T-helper 1 cell treated with Interleukin-12 subunit alpha and Interleukin-12 subunit beta and Interleukin-4 antibody, amounts not matched to agents 30 μg/mL and 1 μg/mL, for 36 hours (primary cell): ENCODE results near the gene CNP.
A peak's percentile ranks its signal among the peaks of the same experiment; 100 is the strongest.

Experiments used
- H3K27ac Mint-ChIP-seq: one replicate; pipeline ENCODE4 v1.8.0; 2021; ENCODE audit warnings: mild to moderate bottlenecking, mixed read lengths
- H3K27me3 Mint-ChIP-seq: one replicate; pipeline ENCODE4 v1.8.0; 2021; ENCODE audit warnings: low read depth, mixed read lengths
- H3K36me3 Mint-ChIP-seq: one replicate; pipeline ENCODE4 v1.8.0; 2021; ENCODE audit warnings: low read depth, mixed read lengths
- H3K4me1 Mint-ChIP-seq: one replicate; pipeline ENCODE4 v1.8.0; 2021; ENCODE audit warnings: low read depth, mixed read lengths
- H3K4me3 Mint-ChIP-seq: one replicate; pipeline ENCODE4 v1.8.0; 2021; ENCODE audit warnings: mild to moderate bottlenecking, moderate library complexity, mixed read lengths
- H3K9me3 Mint-ChIP-seq: one replicate; pipeline ENCODE4 v1.8.0; 2021; ENCODE audit warnings: mixed read lengths

The CNP gene

DNA sequence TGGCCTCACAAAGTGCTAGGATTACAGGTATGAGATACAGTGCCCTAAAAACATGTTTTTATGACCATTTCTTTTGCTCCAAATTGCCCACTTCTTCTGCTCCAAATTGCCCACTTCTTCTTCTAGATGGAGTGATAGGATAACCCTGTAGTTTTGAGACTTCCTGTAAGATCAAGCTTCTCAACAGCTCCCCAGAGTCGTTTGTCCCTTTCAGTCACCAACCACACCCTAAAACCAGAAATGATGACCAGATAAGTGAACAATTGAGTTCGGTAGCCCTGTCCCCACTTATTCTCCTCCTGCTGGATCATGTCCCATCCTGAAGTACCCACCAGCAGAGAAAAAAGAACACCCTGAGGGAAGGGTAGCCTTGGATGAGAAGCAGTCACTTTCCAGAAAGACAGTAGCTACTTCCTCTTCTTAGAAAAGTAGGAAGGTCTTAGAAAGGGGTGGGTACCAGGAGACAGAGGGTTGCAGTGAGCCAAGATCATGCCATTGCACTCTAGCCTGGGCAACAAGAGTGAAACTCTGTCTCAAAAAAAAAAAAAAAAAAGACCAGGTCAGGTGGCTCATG, 33.7 kb upstream of the CNP start:
- peaks cover 33% of the 10 kb centered on the region for H3K4me1 Mint-ChIP-seq
- no peaks in the 10 kb centered on the region for H3K9me3 Mint-ChIP-seq
- H3K36me3 Mint-ChIP-seq: peaks cover 3% of the 10 kb centered on the region
- H3K27me3 Mint-ChIP-seq: no peaks in the 10 kb centered on the region
- peak overlapping the region; percentile 83 for H3K27ac Mint-ChIP-seq
- H3K4me3 Mint-ChIP-seq: peak overlapping the region; percentile 62

DNA sequence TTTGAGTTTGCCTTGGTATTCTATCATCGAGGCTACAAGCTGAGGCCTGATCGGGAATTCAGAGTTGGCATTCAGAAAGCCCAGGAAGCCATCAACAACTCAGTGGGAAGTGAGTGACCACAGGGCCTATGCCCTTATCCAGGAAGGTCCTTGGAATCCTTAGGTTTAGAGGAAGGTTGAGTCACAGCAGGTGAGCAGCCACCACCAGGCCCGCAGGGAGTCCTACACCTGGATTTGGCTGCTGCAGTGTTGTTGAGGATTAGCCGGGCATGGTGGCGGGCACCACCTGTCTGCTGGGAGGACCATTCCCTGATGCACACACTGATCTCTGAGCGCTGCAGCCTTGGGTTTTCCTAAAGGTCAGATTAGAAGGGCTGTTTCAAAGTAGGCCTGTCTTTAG, 31.0 kb upstream of the CNP start:
- H3K9me3 Mint-ChIP-seq: no peaks in the 10 kb centered on the region
- H3K36me3 Mint-ChIP-seq: no peaks in the 10 kb centered on the region
- H3K4me1 Mint-ChIP-seq: peaks cover 18% of the 10 kb centered on the region
- H3K27ac Mint-ChIP-seq: no peak overlapping the region
- no peaks in the 10 kb centered on the region for H3K27me3 Mint-ChIP-seq
- no peak overlapping the region for H3K4me3 Mint-ChIP-seq

DNA sequence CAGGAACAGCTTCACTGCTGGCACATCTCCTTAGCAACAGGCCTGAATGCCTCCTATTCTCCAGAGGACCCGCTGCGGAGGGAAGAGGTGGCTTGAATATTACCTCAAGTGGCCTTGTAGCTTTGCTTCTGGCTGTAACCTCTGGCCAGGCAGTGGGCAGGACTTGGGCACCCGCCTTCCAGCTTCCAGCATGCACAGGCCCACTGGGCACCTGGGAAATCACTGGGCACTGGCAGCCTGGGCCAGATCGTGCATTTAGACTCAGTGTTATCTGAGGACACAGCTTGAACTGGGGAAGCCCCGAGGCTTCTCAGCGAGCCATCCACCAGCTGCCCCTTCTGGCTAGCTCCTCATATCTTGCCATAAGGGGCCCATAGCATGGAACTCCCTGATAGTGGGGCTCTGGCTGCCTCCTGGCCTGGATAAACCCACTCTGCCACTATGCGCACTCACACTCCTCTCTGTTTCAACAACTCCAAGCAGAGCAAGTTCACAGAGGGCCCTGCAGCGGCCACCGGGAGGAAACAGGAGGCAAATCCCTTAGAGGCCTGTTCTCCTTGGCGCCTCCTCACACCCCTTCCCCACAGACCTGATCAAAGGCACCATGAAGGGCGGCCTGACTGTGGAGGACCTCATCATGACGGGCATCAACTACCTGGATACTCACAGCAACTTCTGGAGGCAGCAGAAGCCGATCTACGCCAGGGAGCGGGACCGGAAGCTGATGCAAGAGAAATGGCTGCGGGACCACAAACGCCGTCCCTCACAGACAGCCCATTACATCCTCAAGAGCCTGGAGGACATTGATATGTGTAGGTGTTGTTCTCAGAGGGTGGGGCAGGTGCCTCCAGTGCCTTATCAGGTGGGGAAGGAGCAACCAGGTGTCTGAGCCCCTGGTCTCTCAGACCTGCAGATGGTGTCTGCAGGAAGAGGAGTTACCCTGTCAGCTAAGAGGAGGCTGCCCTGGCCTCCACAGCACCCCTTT, 28.3 kb upstream of the CNP start:
- no peaks in the 10 kb centered on the region for H3K36me3 Mint-ChIP-seq
- no peak overlapping the region for H3K27ac Mint-ChIP-seq
- H3K27me3 Mint-ChIP-seq: no peaks in the 10 kb centered on the region
- H3K4me1 Mint-ChIP-seq: no peaks in the 10 kb centered on the region
- no peaks in the 10 kb centered on the region for H3K9me3 Mint-ChIP-seq
- no peak overlapping the region for H3K4me3 Mint-ChIP-seq

DNA sequence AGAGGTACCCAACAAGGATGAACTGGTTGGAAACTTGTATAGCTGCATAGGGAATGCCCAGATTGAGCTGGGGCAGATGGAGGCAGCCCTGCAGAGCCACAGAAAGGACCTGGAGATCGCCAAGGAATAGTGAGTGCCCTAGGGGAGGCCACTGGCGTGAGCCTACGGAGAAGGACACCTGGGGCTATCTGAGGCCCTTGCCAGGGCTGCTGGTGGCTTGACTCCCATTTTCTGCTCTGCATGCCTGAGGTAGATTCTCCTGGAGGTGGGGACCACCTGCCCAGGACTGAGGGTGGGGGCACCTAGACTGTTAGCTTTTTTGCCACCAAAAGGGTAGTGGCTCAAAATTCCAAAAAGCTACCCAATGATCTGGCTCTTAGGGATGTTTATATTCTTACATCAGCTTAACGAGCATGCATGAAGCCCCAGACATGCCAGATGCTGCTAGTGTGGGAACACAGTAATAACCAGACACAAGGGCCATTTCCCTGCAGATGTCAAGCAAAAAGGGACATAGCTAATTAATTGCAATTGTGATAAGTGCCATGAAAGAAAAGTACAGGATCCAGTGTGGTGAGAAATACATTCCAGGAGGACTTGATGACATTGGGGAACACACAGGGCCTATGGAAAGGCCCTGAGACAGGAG, 27.4 kb upstream of the CNP start:
- Mint-ChIP-seq H3K36me3 (no peaks in the 10 kb centered on the region), H3K27me3 (no peaks in the 10 kb centered on the region), H3K9me3 (no peaks in the 10 kb centered on the region), H3K4me1 (no peaks in the 10 kb centered on the region), H3K27ac (no peak overlapping the region), H3K4me3 (no peak overlapping the region)

DNA sequence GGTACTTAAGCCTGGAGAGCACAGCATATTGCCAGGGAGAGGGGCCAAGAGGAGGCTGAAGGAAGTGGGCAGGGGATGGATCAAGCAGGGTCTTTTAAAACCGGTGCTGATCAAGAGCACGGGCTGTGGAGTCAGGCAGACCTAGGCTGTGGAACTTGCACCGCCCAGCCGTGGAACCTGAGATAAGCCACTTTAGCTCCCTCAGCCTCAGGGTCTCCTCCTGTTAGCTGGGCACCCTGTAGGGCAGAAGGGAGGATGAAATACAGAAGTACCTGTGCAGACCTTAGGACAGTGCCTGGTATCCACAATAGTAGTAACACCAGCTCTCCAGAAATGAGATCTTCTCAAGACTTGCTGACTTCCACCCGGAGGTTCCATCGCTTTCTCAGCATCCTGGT, 26.9 kb upstream of the CNP start:
- Mint-ChIP-seq H3K36me3 (no peaks in the 10 kb centered on the region), H3K27me3 (no peaks in the 10 kb centered on the region), H3K4me3 (no peak overlapping the region), H3K4me1 (no peaks in the 10 kb centered on the region), H3K27ac (no peak overlapping the region), H3K9me3 (no peaks in the 10 kb centered on the region)

DNA sequence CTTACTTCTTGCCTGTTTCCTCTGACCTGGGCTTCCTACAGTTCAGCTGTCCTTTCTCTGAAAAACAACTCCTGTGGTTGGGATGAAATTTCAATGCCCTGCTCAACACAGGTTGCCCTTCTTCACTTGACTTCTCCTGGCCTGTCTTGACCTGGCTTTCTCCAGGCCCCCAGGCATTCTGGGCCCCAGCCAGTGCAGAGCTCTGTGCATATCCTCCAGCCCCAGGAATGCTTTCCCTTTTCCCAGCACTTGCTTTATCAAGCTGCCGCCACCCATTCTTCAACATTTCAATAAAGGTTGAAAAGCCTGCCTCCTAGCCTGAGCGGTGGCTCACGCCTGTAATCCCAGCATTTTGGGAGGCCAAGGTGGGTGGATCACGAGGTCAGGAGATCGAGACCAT, 25.4 kb upstream of the CNP start:
- Mint-ChIP-seq H3K4me3 (no peak overlapping the region), H3K36me3 (no peaks in the 10 kb centered on the region), H3K4me1 (no peaks in the 10 kb centered on the region), H3K27ac (no peak overlapping the region), H3K9me3 (no peaks in the 10 kb centered on the region), H3K27me3 (no peaks in the 10 kb centered on the region)

DNA sequence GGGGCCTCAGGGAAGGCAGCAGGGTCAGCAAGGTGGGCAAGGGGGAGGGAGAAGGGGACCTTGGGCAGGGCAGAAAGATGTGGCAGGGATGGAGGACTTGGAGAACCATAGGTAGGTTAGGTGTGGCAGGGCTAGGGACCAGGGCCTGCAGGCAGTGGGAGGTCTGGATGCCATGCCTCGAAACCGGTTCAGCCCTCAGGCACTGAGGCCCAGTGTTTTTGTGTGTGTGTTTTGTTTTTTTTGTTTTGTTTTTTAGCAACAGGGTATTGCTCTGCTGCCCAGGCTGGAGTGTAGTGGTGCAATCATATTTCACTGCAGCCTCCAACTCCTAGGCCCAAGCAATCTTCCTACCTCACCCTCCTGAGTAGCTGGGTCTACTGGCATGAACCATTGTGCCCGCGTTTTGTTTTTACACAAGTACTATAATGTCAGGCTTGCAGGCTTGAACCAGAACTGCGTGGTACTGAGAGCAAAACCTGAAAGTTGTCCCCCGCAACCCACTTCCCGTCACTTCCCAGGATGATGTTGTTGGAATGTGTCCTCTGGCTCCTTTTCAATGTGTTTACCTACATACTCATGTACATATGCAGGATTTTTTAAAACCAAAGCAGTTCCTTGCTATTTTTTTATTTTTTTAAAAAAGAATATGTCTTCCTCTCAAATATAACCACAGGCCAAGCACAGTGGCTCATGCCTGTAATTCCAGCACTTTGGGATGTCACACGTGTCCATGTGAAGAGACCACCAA, 23.8 kb upstream of the CNP start:
- Mint-ChIP-seq H3K27me3 (no peaks in the 10 kb centered on the region), H3K4me3 (no peak overlapping the region), H3K9me3 (no peaks in the 10 kb centered on the region), H3K36me3 (no peaks in the 10 kb centered on the region), H3K4me1 (no peaks in the 10 kb centered on the region), H3K27ac (no peak overlapping the region)

DNA sequence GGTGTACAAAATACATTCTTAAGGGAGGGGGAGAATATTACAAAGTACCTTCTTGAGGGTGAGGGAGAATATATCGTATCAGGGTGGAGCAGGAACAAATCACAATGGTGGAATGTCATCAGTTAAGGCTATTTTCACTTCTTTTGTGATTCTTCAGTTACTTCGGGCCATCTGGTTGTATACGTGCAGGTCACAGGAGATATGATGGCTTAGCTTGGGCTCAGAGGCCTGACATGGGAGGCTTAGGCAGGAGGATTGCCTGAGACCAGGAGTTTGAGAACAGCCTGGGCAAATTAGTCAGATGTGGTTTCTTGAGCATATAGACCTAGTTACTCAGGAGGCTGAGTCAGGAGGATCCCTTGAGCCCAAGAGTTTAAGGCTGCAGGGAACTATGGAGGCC, 23.1 kb upstream of the CNP start:
- Mint-ChIP-seq H3K27me3 (no peaks in the 10 kb centered on the region), H3K4me3 (no peak overlapping the region), H3K9me3 (no peaks in the 10 kb centered on the region), H3K36me3 (no peaks in the 10 kb centered on the region), H3K27ac (no peak overlapping the region), H3K4me1 (no peaks in the 10 kb centered on the region)

DNA sequence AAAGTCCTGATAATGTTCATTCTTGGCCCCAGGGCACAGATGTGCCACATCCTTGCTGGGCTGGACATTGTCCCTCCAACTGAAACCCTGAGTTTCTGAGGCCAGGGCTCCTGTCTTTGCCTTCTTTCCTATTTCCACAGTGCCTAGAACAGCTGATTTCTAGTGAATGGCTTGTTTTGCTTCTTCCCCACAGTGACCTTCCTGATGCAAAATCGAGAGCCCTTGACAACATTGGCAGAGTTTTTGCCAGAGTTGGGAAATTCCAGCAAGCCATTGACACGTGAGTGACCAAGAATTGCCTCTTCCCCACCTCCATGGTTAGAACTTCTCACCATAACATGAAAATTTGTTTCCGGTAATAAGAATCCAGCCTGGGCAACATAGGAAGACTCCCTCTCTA, 21.7 kb upstream of the CNP start:
- no peaks in the 10 kb centered on the region for H3K36me3 Mint-ChIP-seq
- no peaks in the 10 kb centered on the region for H3K4me1 Mint-ChIP-seq
- H3K27ac Mint-ChIP-seq: no peak overlapping the region
- no peaks in the 10 kb centered on the region for H3K27me3 Mint-ChIP-seq
- H3K9me3 Mint-ChIP-seq: no peaks in the 10 kb centered on the region
- no peak overlapping the region for H3K4me3 Mint-ChIP-seq

DNA sequence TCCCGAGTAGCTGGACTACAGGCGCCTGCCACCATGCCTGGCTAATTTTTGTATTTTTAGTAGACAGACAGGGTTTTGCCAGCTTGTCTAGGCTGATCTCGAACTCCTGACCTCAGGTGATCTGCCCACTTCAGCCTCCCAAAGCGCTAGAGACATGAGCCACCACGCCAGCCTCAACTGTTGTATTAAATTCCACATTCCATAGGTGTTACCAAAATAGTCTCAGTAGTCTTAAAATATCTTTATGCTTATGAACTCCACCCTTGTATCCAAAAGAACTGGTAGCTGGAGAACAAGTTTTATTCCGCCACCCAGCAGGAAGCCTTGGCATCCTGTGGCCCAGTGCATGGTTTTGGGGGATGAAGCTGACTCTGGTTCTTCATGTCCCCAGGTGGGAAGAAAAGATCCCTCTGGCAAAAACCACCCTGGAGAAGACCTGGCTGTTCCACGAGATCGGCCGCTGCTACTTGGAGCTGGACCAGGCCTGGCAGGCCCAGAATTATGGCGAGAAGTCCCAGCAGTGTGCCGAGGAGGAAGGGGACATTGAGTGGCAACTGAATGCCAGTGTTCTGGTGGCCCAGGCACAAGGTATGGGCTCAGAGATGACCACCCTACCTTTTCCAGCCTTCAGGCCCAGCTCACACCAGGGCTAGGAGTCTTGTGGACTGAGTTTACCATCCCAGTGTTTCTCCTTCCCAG, 17.7 kb upstream of the CNP start:
- H3K4me3 Mint-ChIP-seq: no peak overlapping the region

DNA sequence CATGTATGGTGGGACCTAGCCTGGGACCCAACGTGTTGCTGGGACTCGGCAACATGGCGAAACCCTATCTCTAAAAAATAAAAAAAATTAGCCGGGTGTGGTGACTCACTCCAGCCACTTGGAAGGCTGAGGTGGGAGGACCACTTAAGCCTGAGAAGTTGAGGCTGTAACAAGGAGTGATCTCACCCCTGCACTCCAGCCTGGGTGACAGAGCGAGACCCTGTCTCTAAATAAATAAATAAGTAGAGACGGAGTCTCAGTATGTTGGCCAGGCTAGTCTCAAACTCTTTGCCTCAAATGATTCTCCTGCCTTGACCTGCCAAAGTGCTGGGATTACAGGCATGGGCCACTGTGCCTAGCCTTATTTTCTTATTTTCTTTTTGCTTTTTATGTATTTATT, 10.1 kb upstream of the CNP start:
- H3K36me3 Mint-ChIP-seq: no peaks in the 10 kb centered on the region
- no peaks in the 10 kb centered on the region for H3K27me3 Mint-ChIP-seq
- no peaks in the 10 kb centered on the region for H3K9me3 Mint-ChIP-seq

More for the DNA sequence above, 17.7 kb upstream of the CNP start:
- H3K27me3 Mint-ChIP-seq: no peaks in the 10 kb centered on the region
- no peaks in the 10 kb centered on the region for H3K4me1 Mint-ChIP-seq
- H3K27ac Mint-ChIP-seq: no peak overlapping the region
- H3K9me3 Mint-ChIP-seq: no peaks in the 10 kb centered on the region
- no peaks in the 10 kb centered on the region for H3K36me3 Mint-ChIP-seq

DNA sequence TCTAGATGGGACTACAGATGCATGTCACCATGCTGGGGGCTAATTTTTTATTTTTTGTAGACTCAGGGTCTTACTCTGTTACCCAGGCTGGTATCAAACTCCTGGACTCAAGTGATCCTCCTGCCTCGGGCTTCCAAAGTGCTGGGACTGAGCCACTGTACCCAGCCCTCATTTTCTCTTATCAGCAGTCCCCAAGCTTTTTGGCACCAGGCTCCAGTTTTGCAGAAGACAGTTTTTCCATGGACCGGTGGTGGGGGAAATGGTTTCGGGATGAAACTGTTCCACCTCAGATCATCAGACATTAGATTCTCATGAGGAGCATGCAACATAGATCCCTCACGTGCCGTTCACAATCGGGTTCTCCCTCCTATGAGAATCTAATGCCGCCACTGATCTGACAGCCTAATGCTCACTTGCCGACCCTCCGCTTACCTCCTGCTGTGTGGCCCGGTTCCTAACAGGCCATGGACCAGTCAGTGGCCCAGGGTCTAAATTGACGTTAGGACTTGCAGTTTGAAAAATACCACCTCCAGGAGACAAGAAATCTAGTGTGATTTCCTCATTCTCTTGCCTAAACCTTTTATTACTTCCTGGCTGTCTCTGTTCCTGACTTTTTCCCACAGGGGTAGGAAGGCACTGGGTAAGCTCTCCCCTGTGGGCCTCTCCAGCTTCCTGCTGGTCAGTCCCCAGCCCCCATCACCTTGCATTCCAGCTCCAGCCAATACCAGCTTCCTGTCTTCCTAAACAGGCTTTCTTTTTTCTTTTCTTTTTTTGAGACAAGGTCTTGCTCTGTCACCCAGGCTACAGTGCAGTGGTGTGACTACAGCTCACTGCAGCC, 9.3 kb upstream of the CNP start:
- H3K4me1 Mint-ChIP-seq: no peaks in the 10 kb centered on the region
- H3K27ac Mint-ChIP-seq: no peak overlapping the region
- H3K27me3 Mint-ChIP-seq: no peaks in the 10 kb centered on the region
- H3K4me3 Mint-ChIP-seq: no peak overlapping the region
- H3K36me3 Mint-ChIP-seq: no peaks in the 10 kb centered on the region
- H3K9me3 Mint-ChIP-seq: no peaks in the 10 kb centered on the region

More for the DNA sequence above, 10.1 kb upstream of the CNP start:
- Mint-ChIP-seq H3K27ac (no peak overlapping the region), H3K4me3 (no peak overlapping the region), H3K4me1 (no peaks in the 10 kb centered on the region)

DNA sequence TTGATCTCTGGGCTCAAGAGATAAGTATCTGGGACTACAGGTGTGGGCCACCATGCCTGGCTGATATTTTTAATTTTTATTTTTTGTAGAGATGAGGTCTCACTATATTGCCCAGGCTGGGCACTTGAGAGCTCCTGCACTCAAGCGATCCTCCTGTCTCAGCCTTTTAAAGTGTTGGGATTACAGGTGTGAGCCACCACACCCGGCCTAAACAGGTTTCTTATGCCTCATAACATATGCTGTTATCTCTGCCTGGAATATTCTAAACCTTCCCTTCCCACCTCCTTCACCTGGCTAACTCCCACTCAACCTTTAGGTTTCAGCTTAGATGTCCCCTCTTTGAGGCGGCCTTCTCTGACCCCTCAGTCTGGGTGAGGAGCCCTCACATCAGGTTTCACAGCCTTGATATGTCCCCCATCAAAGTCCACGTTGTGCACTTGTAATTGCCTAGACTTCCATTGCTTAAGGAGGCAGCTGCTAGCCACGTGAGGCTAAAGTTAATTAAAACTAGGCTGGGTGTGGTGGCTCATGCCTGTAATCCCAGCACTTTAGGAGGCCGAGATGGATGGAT, 8.6 kb upstream of the CNP start:
- H3K27me3 Mint-ChIP-seq: no peaks in the 10 kb centered on the region
- no peak overlapping the region for H3K4me3 Mint-ChIP-seq
- H3K9me3 Mint-ChIP-seq: no peaks in the 10 kb centered on the region
- H3K4me1 Mint-ChIP-seq: no peaks in the 10 kb centered on the region
- no peak overlapping the region for H3K27ac Mint-ChIP-seq
- no peaks in the 10 kb centered on the region for H3K36me3 Mint-ChIP-seq
